Memory B cell (primary cell): ENCODE measurements around the gene KRT36.

Source experiments
- ATAC-seq: fragments of 150-1000 bp; cut with Tn5 transposase; 2 replicates; pipeline ENCODE4 v1.10.0; 2021; ENCODE audit warnings: low read depth, mild to moderate bottlenecking, moderate library complexity
- DNase-seq, 2 donors: peaks; one replicate each; pipeline ENCODE4 v3.0.0; 2022; ENCODE audit warnings: low spot score in 2 of 2
- H3K27ac Mint-ChIP-seq: one replicate; pipeline ENCODE4 v1.8.0; 2022; ENCODE audit warnings: mild to moderate bottlenecking, moderate library complexity, mixed read lengths
- H3K27me3 Mint-ChIP-seq: one replicate; pipeline ENCODE4 v1.8.0; 2022; ENCODE audit warnings: mixed read lengths
- H3K36me3 Mint-ChIP-seq: one replicate; pipeline ENCODE4 v1.8.0; 2022; ENCODE audit warnings: mild to moderate bottlenecking, mixed read lengths
- H3K4me1 Mint-ChIP-seq: one replicate; pipeline ENCODE4 v1.8.0; 2022; ENCODE audit warnings: mixed read lengths
- H3K4me3 Mint-ChIP-seq: one replicate; pipeline ENCODE4 v1.8.0; 2022; ENCODE audit warnings: mild to moderate bottlenecking, moderate library complexity, mixed read lengths
- H3K9me3 Mint-ChIP-seq: one replicate; pipeline ENCODE4 v1.8.0; 2022; ENCODE audit warnings: mixed read lengths

The KRT36 gene

DNA sequence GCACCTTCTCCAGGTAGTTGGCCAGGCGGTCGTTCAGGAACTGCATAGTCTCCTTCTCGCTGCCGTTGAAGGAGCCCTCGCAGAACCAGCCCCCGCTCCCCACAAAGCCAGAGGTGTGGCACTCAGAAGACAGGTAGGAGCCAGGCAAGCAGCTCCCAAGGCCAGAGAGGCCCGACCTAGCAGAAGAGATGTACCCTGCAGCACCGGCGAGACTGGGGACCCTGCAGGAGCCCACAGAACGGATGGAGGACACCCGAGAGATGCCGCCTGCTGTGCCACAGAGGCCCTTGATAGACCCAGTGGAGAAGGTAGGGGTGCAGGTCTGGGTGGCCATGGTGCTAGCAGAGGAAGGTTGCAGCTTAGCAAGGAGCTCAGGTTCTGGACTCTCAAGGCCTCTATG is at the start of gene KRT36:
KRT36 (minus strand) TSS at position 380 of the 400 bp plus-strand sequence; CDS start at position 334, 46 bp downstream.
- DNase-seq (no peak), ATAC-seq (no peak)
- Mint-ChIP-seq H3K9me3 (no peaks in the 10 kb centered on the region), H3K27ac (no peak within 1 kb of the TSS), H3K4me1 (peaks cover 7% of the 10 kb centered on the region), H3K4me3 (no peak within 1 kb of the TSS), H3K36me3 (no peaks in the 10 kb centered on the region), H3K27me3 (peaks cover 10% of the 10 kb centered on the region)

DNA sequence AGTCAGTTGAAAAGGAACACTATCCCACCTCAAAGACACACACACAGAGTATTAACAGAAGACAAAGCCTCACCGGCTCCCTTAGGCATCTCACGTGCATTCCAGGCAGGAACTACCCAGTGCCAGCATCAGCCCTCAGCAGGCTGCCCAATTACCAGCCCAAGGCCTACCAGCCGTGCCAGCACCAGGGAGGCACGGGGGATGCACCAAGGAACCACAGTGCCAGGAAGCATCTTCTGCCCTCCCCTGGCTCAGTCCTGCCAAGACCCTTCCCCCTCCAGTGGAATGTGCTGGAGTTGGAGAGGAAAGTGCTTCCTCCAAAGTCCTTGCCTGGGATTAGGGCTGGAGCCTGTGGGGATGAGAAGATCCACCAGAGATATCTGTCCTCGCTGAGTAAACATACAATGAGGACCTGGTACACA is 49.4 kb upstream of the KRT36 start:
- Mint-ChIP-seq H3K27ac (no peak overlapping the region), H3K9me3 (no peaks in the 10 kb centered on the region)

DNA sequence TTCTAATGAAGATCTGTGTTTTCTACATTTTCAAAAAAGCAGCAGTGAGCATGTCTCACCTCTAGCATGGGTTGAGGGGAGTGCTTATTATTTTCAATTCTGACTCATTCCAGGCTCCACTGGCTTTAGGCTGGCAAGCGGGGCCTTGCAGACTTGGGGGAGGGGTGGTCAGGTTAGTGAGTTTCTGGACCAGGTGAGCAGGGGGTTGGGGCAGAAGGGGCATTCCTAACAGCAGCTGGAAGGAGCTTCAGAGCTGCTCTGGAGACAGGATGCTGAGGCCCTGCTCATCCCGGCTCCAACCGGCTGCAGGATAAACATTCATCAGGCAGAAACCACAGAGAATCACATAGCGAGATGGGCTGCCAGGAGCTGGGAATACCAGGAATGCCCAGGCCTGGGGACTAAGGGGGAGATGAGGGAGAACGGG is 48.9 kb upstream of the KRT36 start:
- no peaks in the 10 kb centered on the region for H3K4me1 Mint-ChIP-seq
- DNase-seq (no peak), ATAC-seq (no peak)
- H3K27me3 Mint-ChIP-seq, result peaks cover 21% of the 10 kb centered on the region
- no peaks in the 10 kb centered on the region for H3K9me3 Mint-ChIP-seq
- H3K4me3 Mint-ChIP-seq, result no peak overlapping the region
- no peaks in the 10 kb centered on the region for H3K36me3 Mint-ChIP-seq
- H3K27ac Mint-ChIP-seq, result no peak overlapping the region

More for the DNA sequence above, 49.4 kb upstream of the KRT36 start:
- DNase-seq (no peak), ATAC-seq (no peak)
- Mint-ChIP-seq H3K36me3 (no peaks in the 10 kb centered on the region), H3K27me3 (peaks cover 18% of the 10 kb centered on the region), H3K4me3 (no peak overlapping the region), H3K4me1 (no peaks in the 10 kb centered on the region)

DNA sequence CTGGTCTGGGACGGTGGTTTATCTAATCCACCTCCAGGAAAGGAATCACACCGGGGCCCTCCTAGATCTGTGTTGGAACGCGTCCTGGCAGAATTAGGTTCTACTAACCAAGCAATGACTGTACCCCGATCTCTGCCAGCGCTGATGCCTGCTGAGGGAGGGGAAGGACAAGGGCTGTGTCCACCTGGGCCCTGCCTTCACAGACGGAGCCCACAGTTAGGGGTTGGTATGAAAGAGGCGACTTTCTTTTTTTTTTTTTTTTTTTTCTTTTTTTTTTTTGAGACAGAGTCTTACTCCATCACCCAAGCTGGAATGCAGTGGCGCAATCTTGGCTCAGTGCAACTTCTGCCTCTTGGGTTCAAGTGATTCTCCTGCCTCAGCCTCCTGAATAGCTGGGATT is 48.3 kb upstream of the KRT36 start:
- Mint-ChIP-seq H3K36me3 (peaks cover under 1% of the 10 kb centered on the region), H3K4me3 (no peak overlapping the region), H3K27me3 (peaks cover 23% of the 10 kb centered on the region), H3K9me3 (peaks cover under 1% of the 10 kb centered on the region), H3K4me1 (no peaks in the 10 kb centered on the region), H3K27ac (no peak overlapping the region)
- ATAC-seq (no peak), DNase-seq (no peak)

DNA sequence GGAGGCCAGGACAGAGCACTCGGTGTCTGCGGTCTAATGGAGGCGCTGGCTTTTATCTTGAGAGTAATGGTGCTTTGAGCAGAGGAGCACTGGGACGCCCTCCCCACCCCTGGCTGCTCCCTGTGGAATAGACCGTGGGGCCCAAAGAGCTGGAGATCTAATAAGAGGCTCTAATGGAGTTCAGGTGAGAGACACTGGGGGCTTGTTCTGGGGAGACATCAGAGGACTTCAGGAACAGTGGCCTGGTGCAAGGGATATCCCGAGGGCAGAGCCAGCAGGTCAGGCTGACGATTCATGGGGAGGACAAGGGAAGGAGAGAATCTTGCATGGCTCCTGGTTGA is 47.9 kb upstream of the KRT36 start:
- ATAC-seq, result no peak
- Mint-ChIP-seq H3K36me3 (peaks cover 1% of the 10 kb centered on the region), H3K27ac (no peak overlapping the region), H3K9me3 (peaks cover 1% of the 10 kb centered on the region), H3K27me3 (peaks cover 25% of the 10 kb centered on the region), H3K4me3 (no peak overlapping the region), H3K4me1 (no peaks in the 10 kb centered on the region)
- no peak for DNase-seq

DNA sequence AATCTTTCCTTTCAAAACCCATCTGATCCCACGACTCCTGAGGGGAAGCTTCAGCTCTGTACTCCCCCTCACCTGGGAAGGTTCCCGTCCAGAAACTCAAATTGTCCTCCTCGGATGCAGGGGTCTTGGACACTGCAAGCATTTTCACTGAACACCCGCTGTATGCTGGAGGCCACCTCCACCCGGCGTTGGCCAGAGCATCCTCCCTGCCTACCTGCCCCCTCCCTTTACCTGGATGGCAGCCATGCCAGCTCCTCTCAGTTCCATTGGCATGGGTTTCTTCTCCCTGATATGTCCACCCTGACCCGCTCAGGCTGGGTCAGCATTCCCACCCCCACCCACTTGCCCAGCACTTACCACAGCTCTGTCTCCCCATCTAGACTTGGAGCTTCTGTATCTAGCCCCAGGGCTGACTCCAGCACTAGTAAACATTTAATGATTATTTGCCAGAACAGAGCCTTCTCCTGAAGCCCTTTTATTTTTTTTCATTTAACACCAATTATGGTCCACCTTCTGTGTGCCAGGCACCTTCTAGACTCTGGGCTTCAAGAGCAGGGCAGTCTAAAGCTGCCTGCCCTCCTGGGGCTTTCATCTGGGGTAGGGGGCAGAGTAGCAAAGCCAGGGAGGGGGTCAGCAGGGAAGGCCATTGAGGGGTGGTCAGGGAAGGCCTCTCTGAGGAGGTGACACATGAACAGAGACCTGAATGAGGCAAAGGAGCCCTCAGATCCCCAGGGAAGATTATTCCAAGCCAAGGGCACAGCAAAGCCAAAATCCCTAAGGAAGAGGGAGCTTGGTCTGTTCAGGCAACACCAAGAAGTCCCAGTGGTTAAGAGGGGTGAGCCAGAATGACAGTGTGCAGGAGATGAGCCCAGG is 47.3 kb upstream of the KRT36 start:
- no peaks in the 10 kb centered on the region for H3K4me1 Mint-ChIP-seq
- peaks cover 1% of the 10 kb centered on the region for H3K36me3 Mint-ChIP-seq

DNA sequence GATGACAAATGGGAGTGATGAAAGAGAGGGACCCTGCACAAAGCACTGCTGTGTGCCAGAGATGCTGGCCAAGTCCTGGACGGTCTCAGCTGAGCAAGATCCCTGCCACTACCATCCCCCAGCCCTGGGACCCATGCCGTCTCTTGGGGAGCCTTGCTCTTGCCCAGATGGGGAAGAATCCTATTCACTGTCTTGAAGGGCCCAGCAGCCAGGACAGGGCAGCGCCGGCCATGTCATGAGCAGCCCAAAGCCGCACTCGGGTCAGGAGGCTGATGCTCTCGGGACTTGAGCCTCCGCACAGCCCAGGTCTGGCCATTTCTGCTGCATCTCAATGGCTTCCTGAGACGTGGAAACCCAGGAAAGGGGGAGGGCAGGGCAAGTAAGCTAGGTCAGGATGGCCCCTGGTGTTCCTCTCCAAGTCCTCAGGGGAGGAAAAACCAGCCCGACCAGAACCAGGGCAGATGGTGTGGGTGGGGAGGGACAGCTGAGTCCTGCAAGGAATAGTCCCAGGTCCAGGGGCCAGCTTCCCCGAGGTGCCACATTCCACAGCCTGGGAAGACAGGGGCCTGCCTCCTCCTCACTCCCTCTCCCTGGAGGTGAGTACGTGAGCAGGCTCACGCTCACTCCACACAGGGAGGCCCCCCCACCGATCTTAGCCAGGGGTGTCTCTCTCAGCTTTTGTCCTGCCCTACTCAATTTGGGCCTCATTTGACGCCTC is 46.2 kb upstream of the KRT36 start:
- H3K27ac Mint-ChIP-seq, result no peak overlapping the region
- no peak for DNase-seq

More for the DNA sequence above, 47.3 kb upstream of the KRT36 start:
- Mint-ChIP-seq H3K4me3 (no peak overlapping the region), H3K27me3 (peaks cover 28% of the 10 kb centered on the region), H3K9me3 (peaks cover 1% of the 10 kb centered on the region), H3K27ac (no peak overlapping the region)
- DNase-seq, result no peak
- no peak for ATAC-seq

DNA sequence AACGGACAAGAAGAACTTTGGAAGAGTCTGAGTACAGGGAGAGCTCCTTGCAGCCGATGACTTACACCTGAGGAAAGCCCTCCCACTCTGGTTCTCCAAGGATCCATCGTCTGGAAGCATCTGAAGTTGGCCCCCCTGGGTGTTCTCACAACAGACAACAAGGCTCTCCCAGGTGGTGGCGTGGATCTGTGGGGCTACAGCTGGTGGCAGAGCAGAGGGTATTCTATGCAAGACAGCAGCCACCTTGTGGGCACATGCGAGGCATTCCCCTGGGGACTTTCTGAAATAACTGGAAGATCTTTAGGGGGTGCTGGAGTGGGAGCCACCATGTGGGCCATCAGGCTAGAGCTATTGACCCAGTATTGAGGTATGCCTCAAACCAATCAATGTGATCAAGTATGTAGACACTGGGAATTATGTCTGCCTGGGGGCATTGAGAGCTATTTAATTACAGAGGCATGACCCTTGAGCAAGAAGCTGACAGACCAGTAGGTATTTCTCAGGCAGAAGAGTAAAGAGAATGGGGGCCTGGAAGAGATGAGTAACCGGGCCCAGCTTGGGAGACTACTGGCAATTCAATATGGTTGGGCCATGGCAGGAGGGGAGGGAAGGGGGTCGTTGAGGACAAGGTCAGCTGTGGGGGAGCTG is 45.3 kb upstream of the KRT36 start:
- DNase-seq, result no peak
- Mint-ChIP-seq H3K27ac (no peak overlapping the region), H3K4me3 (no peak overlapping the region), H3K4me1 (no peaks in the 10 kb centered on the region), H3K36me3 (peaks cover 1% of the 10 kb centered on the region), H3K9me3 (peaks cover 1% of the 10 kb centered on the region), H3K27me3 (peaks cover 34% of the 10 kb centered on the region)
- no peak for ATAC-seq

More for the DNA sequence above, 46.2 kb upstream of the KRT36 start:
- Mint-ChIP-seq H3K4me1 (no peaks in the 10 kb centered on the region), H3K4me3 (no peak overlapping the region), H3K27me3 (peaks cover 34% of the 10 kb centered on the region), H3K9me3 (peaks cover 1% of the 10 kb centered on the region), H3K36me3 (peaks cover 1% of the 10 kb centered on the region)
- ATAC-seq, result no peak

DNA sequence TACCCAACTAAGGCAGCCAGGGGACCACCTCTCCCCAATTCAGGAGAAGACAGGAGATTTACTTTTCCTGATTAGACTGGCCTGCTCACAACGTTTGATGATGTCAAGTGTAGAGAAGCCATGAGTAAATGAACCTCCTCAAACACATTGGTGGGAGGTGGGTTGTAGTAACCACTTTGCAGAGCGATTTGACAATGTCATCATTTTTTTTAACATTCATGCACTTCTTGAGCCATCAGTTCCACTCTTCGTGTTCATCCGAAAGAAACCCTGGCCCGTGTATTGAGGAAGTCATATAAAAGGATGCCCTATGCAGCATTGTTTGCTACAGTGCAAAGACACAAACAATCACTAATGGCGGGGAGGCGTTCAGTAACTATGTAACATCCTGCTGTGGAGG is 43.9 kb upstream of the KRT36 start:
- peaks cover 43% of the 10 kb centered on the region for H3K27me3 Mint-ChIP-seq
- no peak for DNase-seq
- H3K9me3 Mint-ChIP-seq, result peaks cover 1% of the 10 kb centered on the region
- no peak overlapping the region for H3K27ac Mint-ChIP-seq
- H3K4me3 Mint-ChIP-seq, result no peak overlapping the region
- no peak for ATAC-seq
- H3K4me1 Mint-ChIP-seq, result no peaks in the 10 kb centered on the region
- peaks cover 1% of the 10 kb centered on the region for H3K36me3 Mint-ChIP-seq

DNA sequence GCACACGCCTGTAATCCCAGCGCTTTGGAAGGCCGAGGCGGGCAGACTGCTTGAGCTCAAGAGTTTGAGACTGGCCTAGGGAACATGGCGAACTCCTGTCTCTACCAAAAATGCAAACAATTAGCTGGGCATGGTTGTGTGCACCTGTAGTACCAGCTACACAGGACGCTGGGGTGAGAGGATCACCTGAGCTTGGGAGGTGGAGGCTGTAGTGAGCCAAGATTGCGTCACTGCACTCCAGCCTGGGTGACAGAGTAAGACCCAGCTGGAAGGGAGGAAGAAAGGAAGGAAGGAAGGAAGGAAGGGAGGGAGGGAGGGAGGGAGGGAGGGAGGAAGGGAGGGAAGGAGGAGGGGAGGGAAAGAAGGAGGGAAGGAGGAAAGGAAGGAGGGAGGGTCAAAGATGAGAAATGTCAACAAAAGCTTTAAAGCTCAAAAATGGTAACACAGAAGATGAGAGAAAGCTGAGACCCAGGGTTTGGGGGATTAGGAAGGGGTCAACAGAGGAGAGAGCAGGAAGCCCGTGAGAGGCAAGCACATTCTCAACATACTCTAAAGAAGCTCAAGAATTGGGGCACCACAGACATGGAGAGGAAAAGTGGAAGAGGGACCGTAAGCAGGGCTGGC is 43.3 kb upstream of the KRT36 start:
- H3K4me1 Mint-ChIP-seq, result peaks cover 2% of the 10 kb centered on the region
- no peak overlapping the region for H3K4me3 Mint-ChIP-seq
- peaks cover 1% of the 10 kb centered on the region for H3K9me3 Mint-ChIP-seq
- H3K27me3 Mint-ChIP-seq, result peaks cover 45% of the 10 kb centered on the region
- ATAC-seq, result no peak
- H3K27ac Mint-ChIP-seq, result no peak overlapping the region
- peaks cover 1% of the 10 kb centered on the region for H3K36me3 Mint-ChIP-seq
- DNase-seq, result no peak

DNA sequence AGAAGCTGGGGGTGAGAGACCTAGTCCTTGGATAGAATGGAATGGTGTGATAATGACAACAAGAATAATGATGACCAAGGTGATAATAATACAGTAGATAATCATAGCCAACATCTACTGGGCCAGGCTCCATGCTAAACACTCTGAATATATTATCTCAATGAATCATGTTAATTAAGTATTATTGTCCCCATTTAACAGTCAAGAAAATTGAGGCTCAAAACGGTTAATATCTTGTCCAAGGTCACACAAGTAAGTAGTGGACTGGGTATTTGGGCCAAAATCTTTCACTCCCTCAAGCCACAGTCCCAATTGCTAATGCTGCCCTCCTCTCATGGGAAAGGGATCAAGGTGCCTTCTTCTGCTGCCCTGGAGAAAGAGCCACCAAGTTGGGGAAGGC is 42.3 kb upstream of the KRT36 start:
- no peak for ATAC-seq
- H3K9me3 Mint-ChIP-seq, result peaks cover 1% of the 10 kb centered on the region
- H3K4me3 Mint-ChIP-seq, result no peak overlapping the region
- DNase-seq, result no peak
- peaks cover 4% of the 10 kb centered on the region for H3K4me1 Mint-ChIP-seq
- peaks cover 1% of the 10 kb centered on the region for H3K36me3 Mint-ChIP-seq
- no peak overlapping the region for H3K27ac Mint-ChIP-seq
- peaks cover 43% of the 10 kb centered on the region for H3K27me3 Mint-ChIP-seq

DNA sequence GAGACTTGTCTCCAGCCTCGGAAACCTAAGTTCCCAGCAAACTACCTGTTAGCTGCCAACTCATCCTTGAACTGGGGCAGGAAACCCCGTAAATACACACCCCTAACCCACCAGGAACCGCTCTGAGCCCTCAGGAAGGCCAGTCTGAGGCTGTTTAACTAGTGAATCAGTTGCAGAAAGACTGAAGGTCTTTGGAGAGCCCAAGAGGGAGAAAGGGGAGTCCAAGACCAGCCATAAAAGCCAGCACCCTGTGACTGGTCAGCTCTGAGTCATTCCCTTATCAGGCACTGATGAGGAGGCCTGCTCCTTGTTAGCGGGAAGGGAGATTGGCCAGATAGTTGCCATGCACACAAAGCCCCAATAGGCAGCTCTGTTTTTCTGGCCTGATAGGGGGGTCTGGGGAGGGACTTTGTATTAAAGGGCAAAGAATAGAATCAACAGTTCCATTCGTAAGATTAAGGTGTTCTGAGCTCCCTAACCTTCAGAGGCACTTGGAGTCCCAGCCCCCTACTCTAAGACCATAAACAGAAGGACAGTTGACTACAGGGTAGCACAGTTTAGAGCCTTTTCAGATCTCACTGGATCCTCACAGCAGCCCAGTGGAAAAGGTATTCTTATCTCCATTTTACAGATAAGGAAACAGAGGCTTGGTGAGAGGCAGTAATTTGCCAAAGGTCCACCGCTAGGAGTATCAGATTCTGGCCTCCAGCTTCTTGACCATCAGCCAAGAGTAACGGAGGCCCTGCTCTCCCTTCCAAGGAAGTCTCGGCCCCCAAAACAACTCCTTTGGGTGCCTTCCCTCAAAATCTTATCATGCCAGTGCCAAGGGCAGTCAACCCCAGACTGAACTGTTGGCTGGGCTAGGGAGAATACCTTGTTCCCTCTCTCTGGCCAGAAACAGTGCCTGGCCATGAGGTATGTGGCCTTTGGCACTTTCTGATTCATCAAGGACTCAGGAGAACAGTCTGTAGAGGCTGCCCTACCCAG is 40.6 kb upstream of the KRT36 start:
- Mint-ChIP-seq H3K27me3 (peaks cover 39% of the 10 kb centered on the region), H3K27ac (no peak overlapping the region), H3K36me3 (peaks cover 1% of the 10 kb centered on the region), H3K4me3 (no peak overlapping the region), H3K9me3 (peaks cover 1% of the 10 kb centered on the region), H3K4me1 (peaks cover 4% of the 10 kb centered on the region)
- DNase-seq (no peak), ATAC-seq (no peak)

DNA sequence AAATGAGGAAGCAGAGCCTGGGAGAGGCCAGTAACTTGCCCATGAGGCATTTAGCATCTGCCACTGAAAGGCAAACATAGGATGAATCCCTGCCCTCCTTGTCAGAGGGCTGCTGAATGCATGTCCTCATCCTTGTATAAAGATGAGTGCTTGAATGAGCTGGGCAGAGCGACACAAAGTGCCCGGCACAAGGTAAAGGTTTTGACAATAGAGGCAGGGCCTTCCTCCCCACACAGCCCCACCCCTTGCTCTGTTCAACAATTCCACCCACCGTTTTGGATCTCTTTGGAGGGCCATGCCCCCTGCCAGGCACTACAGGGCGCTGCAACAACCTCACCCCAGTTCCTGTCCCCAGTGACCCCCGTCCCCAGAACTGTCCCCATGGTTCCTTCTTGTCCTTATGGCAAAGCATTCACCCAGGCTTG is 39.8 kb upstream of the KRT36 start:
- Mint-ChIP-seq H3K4me3 (no peak overlapping the region), H3K27me3 (peaks cover 38% of the 10 kb centered on the region)

More for the DNA sequence above, 39.8 kb upstream of the KRT36 start:
- Mint-ChIP-seq H3K4me1 (peaks cover 4% of the 10 kb centered on the region), H3K9me3 (peaks cover 1% of the 10 kb centered on the region), H3K36me3 (peaks cover 1% of the 10 kb centered on the region), H3K27ac (no peak overlapping the region)
- ATAC-seq, result no peak
- DNase-seq, result no peak
